Adrenal gland (tissue), 12 donors: ENCODE results near the gene SLC19A1. TPM values are rescaled to one million over a fixed set of nuclear protein-coding genes. Genes with fewer than 3 reads are reported as not detected.
A peak's percentile ranks its signal among the peaks of the same experiment; 100 is the strongest.

Source experiments
- DNase-seq, 7 donors: peaks; one replicate each; pipeline ENCODE4 v3.0.0-alpha.2; 2019 to 2020
- H3K27ac ChIP-seq, 5 donors: fragments of 200-600 bp; sonication (generic) in 4 of 5; 1 replicate in 3 of 5; 2 replicates in 2 of 5; pipeline versions ENCODE4 v1.5.1 to v1.8.0; 2016 to 2020; ENCODE audit warnings: mild to moderate bottlenecking in 1 of 5
- H3K27me3 ChIP-seq: fragments of 200-600 bp; 2 replicates; pipeline ENCODE4 v1.8.0; 2021
- H3K36me3 ChIP-seq, 2 donors: fragments of 200-600 bp; replicated peaks in 1 of 2; 1 replicate in 1 of 2; 2 replicates in 1 of 2; pipeline versions ENCODE4 v1.5.1 to v1.8.0; 2018 to 2022
- H3K4me1 ChIP-seq, 2 donors: fragments of 200-600 bp; replicated peaks in 1 of 2; 1 replicate in 1 of 2; 2 replicates in 1 of 2; pipeline versions ENCODE4 v1.5.1 to v1.8.0; 2018 to 2021
- H3K4me3 ChIP-seq, 4 donors: fragments of 200-600 bp; sonication (generic) in 3 of 4; one replicate each; pipeline ENCODE4 v1.5.1; 2016 to 2018
- H3K9me3 ChIP-seq, 3 donors: fragments of 200-600 bp; sonication (generic) in 1 of 3; replicated peaks in 1 of 3; 1 replicate in 2 of 3; 2 replicates in 1 of 3; pipeline versions ENCODE4 v1.5.1 to v1.8.0; 2016 to 2021
- POLR2A ChIP-seq, 2 donors: fragments of 450-650 bp; IDR thresholded peaks; one replicate each; pipeline ENCODE4 v1.6.1; 2017; ENCODE audit warnings: antibody characterized with exemption in 2 of 2, mild to moderate bottlenecking in 2 of 2, moderate library complexity in 1 of 2
- WGBS, 4 donors: extraction: QIAGEN DNeasy Blood & Tissue Kit in 2 of 4; methylation state at CpG; one replicate each; pipeline versions ENCODE4 v1.1.5 to v1.1.7; 2013 to 2017; 5-methylcytosine and 5-hydroxymethylcytosine counted together
- intact Hi-C, 2 donors: fragments of 100-400 bp; cut with DNase I; formaldehyde crosslinking; loops; one replicate each; pipeline versions ENCODE4 v1.14.1 to v1.15.0; 2022 to 2023
- polyA plus RNA-seq, 3 donors: library from polyadenylated mRNA; stranded (reverse); fragments of 200-250 nt in 2 of 3; fragments of 350-450 nt in 1 of 3; fragmentation: Illumina TruSeq in 1 of 3; extraction: RNeasy Lipid Tissue Mini Kit (QIAGEN cat#74804) in 1 of 3; gene quantifications; one replicate each; pipeline ENCODE4 v1.2.3, GENCODE V29; 2013 to 2014
- total RNA-seq, 9 donors: library from RNA; depleted of rRNA in 4 of 9; stranded (reverse); fragments of >200 nt in 4 of 9; fragments of 120-200 nt in 1 of 9; fragmentation: NEBNext Ultra II Directional in 1 of 9; extraction: Animal tissue kit (Norgen Biotek cat#: 25700) in 1 of 9; gene quantifications; one replicate each; pipeline versions ENCODE4 v1.1.0 to v1.2.4, GENCODE V29; 2013 to 2023
- TF ChIP-seq, protein P1 (sequence below), 6 experiments: fragments of 450-650 bp in 4 of 6; fragments of 200-600 bp in 2 of 6; sonication (generic) in 1 of 6; IDR thresholded peaks; 1 replicate in 5 of 6; 2 replicates in 1 of 6; pipeline versions ENCODE4 v1.5.1 to v1.8.0; 2016 to 2021; ENCODE audit warnings: antibody characterized with exemption in 6 of 6, mild to moderate bottlenecking in 2 of 6, moderate library complexity in 1 of 6
- donor health status: healthy with polysubstance abuse.
- donor health status: Bipolar disorder and iron deficiency.
- donor health status: DM: yes; HTN: yes; CAD: no.
- donor health status: DM: no; HTN: no; CAD: no.
- donor health status: DM: no; HTN: no; CAD: no.
- donor health status: DM: yes; HTN: yes; CAD: no.

SLC19A1 gene
- total and polyA plus RNA-seq, 12 donors, result 1.7 to 21.2 (median 15.3) TPM

DNA sequence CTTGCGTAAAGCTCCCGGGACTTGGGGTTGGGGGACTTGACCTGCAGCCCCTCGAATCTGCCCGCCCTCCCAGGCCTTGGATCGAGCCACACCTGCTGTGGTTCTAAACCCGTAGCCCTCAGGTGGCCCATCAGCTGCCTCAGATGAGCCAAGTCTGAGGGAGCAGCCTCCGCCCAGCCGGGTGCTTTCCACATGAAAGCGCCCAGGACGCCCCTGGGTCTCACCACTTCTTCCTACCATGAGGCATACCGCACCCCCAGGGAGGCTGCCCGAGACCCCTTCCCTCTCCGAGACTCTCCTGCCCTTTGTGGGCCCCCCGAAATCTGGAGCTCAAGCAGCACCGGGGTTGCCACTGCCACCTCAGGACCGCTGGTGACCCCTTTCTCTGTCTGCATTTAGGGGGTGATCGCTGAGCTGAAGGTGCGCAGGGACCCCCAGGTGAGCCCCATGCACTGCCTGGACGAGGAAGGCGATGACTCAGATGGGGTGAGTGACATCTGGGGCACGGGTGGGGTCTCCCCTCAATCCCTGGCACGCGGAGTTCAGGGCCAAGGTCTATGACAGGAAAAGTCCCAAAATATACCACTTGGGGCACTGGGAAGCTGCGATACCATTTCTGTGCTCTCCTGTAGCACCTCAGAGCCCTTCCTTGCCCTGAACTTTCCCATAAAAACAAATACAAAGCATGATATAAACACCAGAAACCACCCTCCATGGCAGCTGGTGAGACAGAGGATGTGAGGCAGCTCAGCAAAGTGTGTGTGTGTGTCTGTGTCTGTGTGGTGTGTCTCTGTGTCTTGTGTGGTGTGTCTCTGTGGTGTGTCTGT lies 68.5 kb downstream of the SLC19A1 start:
- 88 to 90% (median 89%) methylated on average over 20 to 24 of the region's 24 CpGs for WGBS, 4 donors
- H3K4me1 ChIP-seq, result peaks cover 14 to 34% of the 10 kb centered on the region in 2 donors
- no peak overlapping the region for H3K27ac ChIP-seq
- no peaks in the 10 kb centered on the region for H3K27me3 ChIP-seq
- no peak for DNase-seq
- peaks cover 0 to 25% of the 10 kb centered on the region in 2 donors for H3K36me3 ChIP-seq
- H3K4me3 ChIP-seq, result no peak overlapping the region
- no peaks in the 10 kb centered on the region for H3K9me3 ChIP-seq
- intact Hi-C loops, result loop anchor here in 1 of 2 donors (10.0 kb wide), 2 partner anchors 121 to 351 kb away; no protein-coding TSS in a partner anchor
- TF ChIP-seq POLR2A (IDR thresholded peaks at IDR 0.05), result no peak
- TF ChIP-seq, protein P1, sequence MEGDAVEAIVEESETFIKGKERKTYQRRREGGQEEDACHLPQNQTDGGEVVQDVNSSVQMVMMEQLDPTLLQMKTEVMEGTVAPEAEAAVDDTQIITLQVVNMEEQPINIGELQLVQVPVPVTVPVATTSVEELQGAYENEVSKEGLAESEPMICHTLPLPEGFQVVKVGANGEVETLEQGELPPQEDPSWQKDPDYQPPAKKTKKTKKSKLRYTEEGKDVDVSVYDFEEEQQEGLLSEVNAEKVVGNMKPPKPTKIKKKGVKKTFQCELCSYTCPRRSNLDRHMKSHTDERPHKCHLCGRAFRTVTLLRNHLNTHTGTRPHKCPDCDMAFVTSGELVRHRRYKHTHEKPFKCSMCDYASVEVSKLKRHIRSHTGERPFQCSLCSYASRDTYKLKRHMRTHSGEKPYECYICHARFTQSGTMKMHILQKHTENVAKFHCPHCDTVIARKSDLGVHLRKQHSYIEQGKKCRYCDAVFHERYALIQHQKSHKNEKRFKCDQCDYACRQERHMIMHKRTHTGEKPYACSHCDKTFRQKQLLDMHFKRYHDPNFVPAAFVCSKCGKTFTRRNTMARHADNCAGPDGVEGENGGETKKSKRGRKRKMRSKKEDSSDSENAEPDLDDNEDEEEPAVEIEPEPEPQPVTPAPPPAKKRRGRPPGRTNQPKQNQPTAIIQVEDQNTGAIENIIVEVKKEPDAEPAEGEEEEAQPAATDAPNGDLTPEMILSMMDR (IDR thresholded peaks at IDR 0.05), result no peak

DNA sequence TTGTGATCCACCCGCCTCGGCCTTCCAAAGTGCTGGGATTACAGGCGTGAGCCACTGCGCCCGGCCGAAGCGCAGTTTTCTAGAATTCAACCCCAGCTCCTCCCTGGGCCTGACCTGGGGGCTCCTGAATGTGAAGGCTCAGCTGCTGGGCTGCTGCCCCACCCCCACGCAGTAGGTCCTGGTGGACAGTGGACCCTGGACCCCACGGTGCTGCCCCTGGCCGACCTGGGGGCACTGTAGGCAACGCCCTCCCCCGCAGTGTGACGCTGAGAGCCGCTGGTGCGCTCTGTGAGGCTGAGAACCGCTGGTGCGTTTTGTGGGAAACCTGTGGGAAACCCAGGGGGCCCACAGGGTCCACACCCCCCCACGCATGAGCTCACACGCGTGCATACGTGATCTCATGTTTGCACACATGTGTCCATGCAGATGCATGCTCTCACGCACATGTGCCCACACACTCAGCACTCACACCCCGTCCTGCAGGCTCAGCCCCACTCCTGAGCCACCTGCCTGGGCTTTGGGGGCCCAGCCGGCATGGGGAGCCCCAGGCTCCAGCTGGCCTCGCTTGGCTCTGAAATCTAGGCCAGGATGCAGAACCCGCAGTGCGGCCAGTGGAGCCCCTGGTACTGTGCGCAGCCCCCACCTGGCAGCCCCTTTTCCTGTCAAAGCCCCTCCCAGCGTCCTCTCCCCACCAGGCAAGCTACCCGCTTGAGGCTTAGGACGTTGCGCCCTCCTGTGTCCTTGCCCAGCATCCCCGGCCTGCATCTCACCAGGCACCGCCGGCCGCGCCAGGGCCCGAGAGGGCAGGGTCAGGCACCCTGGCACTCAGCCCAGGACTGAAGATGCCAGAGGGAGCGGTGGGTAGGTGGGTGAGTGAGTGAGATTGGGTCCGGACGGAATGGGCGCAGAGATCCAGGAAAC lies 69.5 kb downstream of the SLC19A1 start:
- Histone ChIP-seq H3K4me1 (peaks cover 14 to 31% of the 10 kb centered on the region in 2 donors), H3K27me3 (no peaks in the 10 kb centered on the region), H3K9me3 (no peaks in the 10 kb centered on the region), H3K36me3 (peaks cover 0 to 25% of the 10 kb centered on the region in 2 donors), H3K27ac (peak overlapping the region in 2 of 5 donors; percentile 81 to 93), H3K4me3 (no peak overlapping the region)
- 77 to 85% (median 81%) methylated on average over 12 to 42 of the region's 42 CpGs for WGBS, 4 donors
- intact Hi-C loops, result loop anchor here in 1 of 2 donors (10.0 kb wide), 2 partner anchors 122 to 352 kb away; no protein-coding TSS in a partner anchor
- TF ChIP-seq, protein P1 (IDR thresholded peaks at IDR 0.05), result no peak
- no peak for TF ChIP-seq POLR2A (IDR thresholded peaks at IDR 0.05)
- no peak for DNase-seq

DNA sequence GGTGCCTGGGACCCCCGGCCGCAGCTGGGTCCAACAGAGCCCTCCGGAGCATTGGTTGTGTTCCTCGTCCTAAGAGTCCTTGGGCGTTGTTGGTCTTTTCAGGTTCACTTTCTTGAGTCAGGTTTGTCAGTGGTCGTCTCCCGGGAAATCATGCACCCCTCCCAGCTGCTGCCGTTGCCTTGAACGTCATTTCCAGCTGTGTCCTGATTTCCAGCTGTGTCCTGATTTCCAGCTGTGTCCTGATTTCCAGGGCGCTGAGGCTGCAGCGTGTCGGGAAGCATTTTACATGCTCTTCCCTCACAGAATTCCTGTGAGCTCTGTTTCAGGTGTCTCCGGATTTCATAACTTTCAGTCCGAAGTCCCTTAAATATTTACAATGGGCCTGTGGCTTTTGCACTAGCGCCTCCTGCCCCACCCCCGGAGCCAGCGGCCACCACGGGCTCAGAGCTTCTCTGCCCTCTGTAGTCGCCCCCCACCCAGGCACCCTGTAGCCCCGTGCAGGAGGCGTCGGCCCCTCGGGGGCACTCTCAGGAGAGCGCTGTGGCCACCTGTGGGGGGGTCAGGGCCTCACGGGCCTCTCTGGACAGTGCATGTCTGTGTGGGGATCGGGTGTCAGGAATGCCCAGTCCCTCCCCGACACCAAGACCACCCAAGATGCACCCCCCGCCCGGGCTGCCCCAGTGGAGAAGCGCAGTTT lies 70.6 kb downstream of the SLC19A1 start:
- TF ChIP-seq, protein P1 (IDR thresholded peaks at IDR 0.05), result no peak
- TF ChIP-seq POLR2A (IDR thresholded peaks at IDR 0.05), result no peak
- Histone ChIP-seq H3K4me1 (peaks cover 14 to 30% of the 10 kb centered on the region in 2 donors), H3K27ac (peak overlapping the region in 3 of 5 donors; percentile 54 to 93 (median 81)), H3K27me3 (no peaks in the 10 kb centered on the region), H3K36me3 (peaks cover 0 to 25% of the 10 kb centered on the region in 2 donors), H3K4me3 (no peak overlapping the region), H3K9me3 (no peaks in the 10 kb centered on the region)
- WGBS, 4 donors, result 59 to 67% (median 63%) methylated on average over 24 to 30 of the region's 30 CpGs
- intact Hi-C loops, result loop anchor here in 1 of 2 donors (10.0 kb wide), 2 partner anchors 123 to 353 kb away; no protein-coding TSS in a partner anchor
- peak in 1 of 7 donors; percentile 20 for DNase-seq
